H7 (cell line): ENCODE results near the gene CCT6B. TPM values are rescaled to one million over a fixed set of nuclear protein-coding genes. Genes with fewer than 3 reads are reported as not detected.
"Not testable (repeated sequence)": the region's sequence is repeated elsewhere in the genome, so short reads cannot be mapped to it uniquely, and the experiment has no call there.

ENCODE experiments used
- DNase-seq: peaks from one replicate; pipeline ENCODE4 v3.0.0; 2012
- H3K27me3 ChIP-seq: 2 replicates; pipeline ENCODE4 v1.6.0; 2011; ENCODE audit warnings: mild to moderate bottlenecking, low read length; ENCODE audit not compliant: control insufficient read depth, insufficient read depth
- H3K36me3 ChIP-seq: replicated peaks from 2 replicates; pipeline ENCODE4 v1.5.1; 2011; ENCODE audit warnings: low read length; ENCODE audit not compliant: control insufficient read depth, insufficient read depth
- H3K4me3 ChIP-seq: 2 replicates; pipeline ENCODE4 v1.5.1; 2011; ENCODE audit warnings: low read depth, mild to moderate bottlenecking, control low read depth, low read length, moderate library complexity; ENCODE audit not compliant: insufficient read depth
- total RNA-seq: library from RNA; depleted of rRNA; stranded (reverse); fragments of >200 nt; shearing (Covaris generic); gene quantifications from 2 replicates; pipeline ENCODE4 v1.2.3, GENCODE V29; 2014; rRNA removed

Gene CCT6B, protein sequence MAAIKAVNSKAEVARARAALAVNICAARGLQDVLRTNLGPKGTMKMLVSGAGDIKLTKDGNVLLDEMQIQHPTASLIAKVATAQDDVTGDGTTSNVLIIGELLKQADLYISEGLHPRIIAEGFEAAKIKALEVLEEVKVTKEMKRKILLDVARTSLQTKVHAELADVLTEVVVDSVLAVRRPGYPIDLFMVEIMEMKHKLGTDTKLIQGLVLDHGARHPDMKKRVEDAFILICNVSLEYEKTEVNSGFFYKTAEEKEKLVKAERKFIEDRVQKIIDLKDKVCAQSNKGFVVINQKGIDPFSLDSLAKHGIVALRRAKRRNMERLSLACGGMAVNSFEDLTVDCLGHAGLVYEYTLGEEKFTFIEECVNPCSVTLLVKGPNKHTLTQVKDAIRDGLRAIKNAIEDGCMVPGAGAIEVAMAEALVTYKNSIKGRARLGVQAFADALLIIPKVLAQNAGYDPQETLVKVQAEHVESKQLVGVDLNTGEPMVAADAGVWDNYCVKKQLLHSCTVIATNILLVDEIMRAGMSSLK
- total RNA-seq = 0.48 and 2.3 TPM in 2 replicates

- peaks cover 4% of the 10 kb centered on the region; the same call in 1 of the 2 replicates for H3K27me3 ChIP-seq
- H3K4me3 ChIP-seq = peak within 1 kb of the TSS; percentile 71
- peak; percentile 93 for DNase-seq
- peaks cover 10% of the 10 kb centered on the region for H3K36me3 ChIP-seq
Measured at GRCh38 chr17:34961093-34961911, at the start of gene CCT6B, which contains the start of gene ZNF830. CCT6B (minus strand) TSS chr17:34961460; CDS start chr17:34961393, 67 bp downstream. ZNF830 (plus strand) TSS chr17:34961540; CDS start chr17:34961567, 27 bp downstream.

- DNase-seq = no peak
- Histone ChIP-seq H3K4me3 (no peak overlapping the region), H3K27me3 (no peaks in the 10 kb centered on the region), H3K36me3 (peaks cover 5% of the 10 kb centered on the region)
Measured at GRCh38 chr17:35010093-35010492, 48.8 kb upstream of the CCT6B start.

GRCh38 chr17:35006961-35007360 is 45.7 kb upstream of the CCT6B start:
- no peaks in the 10 kb centered on the region for H3K27me3 ChIP-seq
- DNase-seq = no peak
- H3K36me3 ChIP-seq = peaks cover 27% of the 10 kb centered on the region
- H3K4me3 ChIP-seq = no peak overlapping the region

DNA sequence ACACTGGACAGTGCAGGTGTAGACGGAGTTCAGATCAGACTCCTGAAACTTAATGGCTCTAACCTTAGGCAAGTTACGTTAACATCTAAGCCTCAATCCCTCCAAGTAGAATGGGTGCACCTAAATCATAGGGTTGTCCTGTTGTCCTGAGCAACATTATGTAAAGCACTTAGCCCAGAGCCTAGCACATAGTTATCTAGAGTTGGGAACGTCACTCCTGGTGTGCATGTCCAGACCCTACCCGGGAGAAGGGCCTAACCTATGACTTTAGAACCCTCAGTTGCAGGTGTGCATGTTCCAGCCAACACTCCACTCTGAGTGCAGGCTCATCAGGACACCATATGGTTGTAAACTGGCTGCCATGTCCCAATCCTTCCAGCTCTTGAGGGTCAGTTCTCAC is 45.1 kb upstream of the CCT6B start:
- no peak overlapping the region for H3K4me3 ChIP-seq
- peaks cover 33% of the 10 kb centered on the region for H3K36me3 ChIP-seq
- no peak for DNase-seq
- H3K27me3 ChIP-seq = no peaks in the 10 kb centered on the region

- H3K4me3 ChIP-seq = no peak overlapping the region
- no peak for DNase-seq
- H3K36me3 ChIP-seq = peaks cover 47% of the 10 kb centered on the region
- no peaks in the 10 kb centered on the region for H3K27me3 ChIP-seq
Measured at GRCh38 chr17:35003778-35004177, 42.5 kb upstream of the CCT6B start.

DNA sequence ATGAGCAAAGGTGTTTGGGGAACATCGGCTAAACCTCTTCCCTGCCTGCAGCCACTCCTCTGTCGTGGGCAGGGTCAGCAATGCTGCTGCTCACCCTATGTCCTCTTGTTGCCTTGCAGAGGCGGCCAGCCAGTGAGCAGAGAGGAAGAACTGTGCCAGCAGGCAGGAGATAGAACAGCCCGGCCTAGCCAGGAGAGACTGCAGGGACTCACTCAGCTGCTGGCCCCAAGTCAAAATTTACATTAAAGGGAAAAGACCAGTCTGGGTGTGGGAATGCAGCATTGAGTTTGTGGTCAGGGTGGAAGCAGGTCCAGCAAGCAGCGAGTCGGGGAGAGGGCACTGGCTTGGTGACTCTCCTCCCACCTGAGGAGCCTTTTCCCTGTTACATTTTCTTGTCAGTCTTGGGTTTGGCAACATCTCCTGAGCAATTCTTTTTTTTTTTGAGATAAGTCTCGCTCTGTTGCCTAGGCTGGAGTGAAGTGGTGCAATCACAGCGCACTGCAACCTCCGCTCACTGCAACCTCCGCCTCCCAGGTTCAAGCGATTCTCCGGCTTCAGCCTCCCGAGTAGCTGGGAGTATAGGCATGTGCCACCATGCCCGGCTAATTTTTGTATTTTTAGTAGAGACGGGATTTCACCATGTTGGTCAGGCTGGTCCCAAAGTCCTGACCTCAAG is 41.8 kb upstream of the CCT6B start:
- no peak overlapping the region for H3K4me3 ChIP-seq
- peaks cover 54% of the 10 kb centered on the region for H3K36me3 ChIP-seq
- H3K27me3 ChIP-seq = no peaks in the 10 kb centered on the region
- DNase-seq = no peak

DNA sequence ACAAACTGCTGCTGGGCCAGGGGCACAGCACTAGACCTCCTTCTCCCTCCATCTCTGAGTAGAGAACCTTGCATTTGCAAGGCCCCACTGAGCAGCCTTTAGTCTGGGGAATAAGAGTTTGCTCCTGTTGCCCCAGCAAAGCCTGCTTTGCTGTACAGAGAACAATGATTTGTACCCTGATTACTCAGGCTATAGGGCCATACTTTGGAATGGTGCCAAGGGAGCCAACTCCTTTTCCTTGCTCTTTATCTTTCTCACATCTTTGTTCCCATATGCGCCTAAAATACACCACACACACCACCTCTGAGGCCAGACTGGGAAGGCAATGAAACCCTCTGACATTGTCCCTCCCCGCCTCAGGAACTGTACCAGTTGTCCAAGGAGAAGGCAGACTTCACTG is 40.3 kb upstream of the CCT6B start:
- Histone ChIP-seq H3K4me3 (no peak overlapping the region), H3K27me3 (no peaks in the 10 kb centered on the region), H3K36me3 (peaks cover 63% of the 10 kb centered on the region)
- no peak for DNase-seq

- H3K4me3 ChIP-seq, H3K27me3 ChIP-seq, DNase-seq: not testable (repeated sequence)
- peaks cover 67% of the 10 kb centered on the region for H3K36me3 ChIP-seq
Measured at GRCh38 chr17:35000965-35001364, 39.7 kb upstream of the CCT6B start.

GRCh38 chr17:34999456-34999855 is 38.2 kb upstream of the CCT6B start:
- Histone ChIP-seq H3K36me3 (peaks cover 79% of the 10 kb centered on the region), H3K4me3 (no peak overlapping the region), H3K27me3 (no peaks in the 10 kb centered on the region)
- no peak for DNase-seq

GRCh38 chr17:34998205-34998604 is 36.9 kb upstream of the CCT6B start:
- H3K27me3 ChIP-seq = no peaks in the 10 kb centered on the region
- DNase-seq = peak; percentile 87
- H3K4me3 ChIP-seq = no peak overlapping the region
- peaks cover 82% of the 10 kb centered on the region for H3K36me3 ChIP-seq

GRCh38 chr17:34997355-34997862 is 36.1 kb upstream of the CCT6B start:
- Histone ChIP-seq H3K36me3 (peaks cover 83% of the 10 kb centered on the region), H3K27me3 (no peaks in the 10 kb centered on the region), H3K4me3 (no peak overlapping the region)
- no peak for DNase-seq

DNA sequence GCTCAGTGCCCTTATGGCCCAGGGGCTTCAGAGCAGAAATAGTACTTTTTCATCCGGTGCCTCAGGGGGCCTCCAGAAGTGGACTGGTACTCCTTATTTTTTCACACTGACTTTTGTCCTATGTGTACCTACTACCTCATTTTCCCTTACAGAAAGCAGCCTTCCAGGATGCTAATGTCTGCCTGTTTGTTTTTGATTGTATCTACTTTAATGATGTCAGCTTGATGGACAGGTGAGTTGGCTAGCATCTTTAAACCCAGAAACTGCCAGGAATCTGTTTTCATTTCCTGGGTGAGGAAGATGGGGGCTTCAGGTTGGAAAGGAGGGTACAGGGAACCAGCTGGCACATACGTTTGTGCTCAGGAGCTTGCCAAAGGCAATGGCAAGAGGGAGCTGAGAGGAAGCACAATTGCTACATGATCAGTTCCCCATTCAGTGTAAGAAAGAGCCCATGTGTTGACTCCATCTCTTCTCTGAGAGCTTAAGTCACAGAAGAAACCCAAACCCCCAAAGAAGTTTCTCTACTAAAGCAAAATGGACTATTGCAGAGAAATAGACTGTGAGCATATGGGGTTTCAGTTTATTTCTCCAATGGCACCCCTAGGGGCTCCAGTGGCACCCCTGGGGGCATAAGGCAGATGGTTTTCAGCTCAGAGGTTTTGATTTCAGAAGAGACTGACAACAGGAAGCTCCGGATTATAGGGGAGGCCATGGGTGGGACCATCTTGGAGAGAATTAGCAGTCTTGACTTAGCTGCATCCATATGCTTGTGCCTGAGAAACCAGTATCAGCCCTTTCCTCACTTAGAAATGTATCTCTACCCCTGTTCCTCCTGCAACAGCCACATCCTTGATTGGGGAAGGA is 35.4 kb upstream of the CCT6B start:
- peaks cover 83% of the 10 kb centered on the region for H3K36me3 ChIP-seq
- no peak for DNase-seq
- H3K27me3 ChIP-seq = no peaks in the 10 kb centered on the region
- no peak overlapping the region for H3K4me3 ChIP-seq

DNA sequence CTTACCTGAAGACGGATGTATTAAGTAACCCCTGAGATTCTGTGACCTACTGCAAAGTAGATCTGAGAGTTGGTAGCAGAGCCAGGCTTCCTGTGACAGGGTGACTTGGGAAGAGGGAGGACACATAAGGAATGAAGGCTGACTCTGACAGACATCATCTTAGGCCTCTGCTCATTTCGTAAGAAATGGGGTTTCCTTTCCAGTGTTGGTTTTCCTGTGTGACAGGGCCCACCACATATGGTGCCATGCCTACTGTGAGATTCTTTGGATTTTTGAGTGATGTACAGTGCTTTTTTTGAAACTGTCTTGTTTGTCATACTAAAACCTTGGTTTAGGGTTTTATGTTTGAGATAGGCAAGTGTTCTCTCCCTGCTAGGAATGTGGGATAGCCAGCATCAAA is 31.8 kb upstream of the CCT6B start:
- Histone ChIP-seq H3K36me3 (peaks cover 86% of the 10 kb centered on the region), H3K4me3 (no peak overlapping the region), H3K27me3 (no peaks in the 10 kb centered on the region)
- no peak for DNase-seq
